Central memory CD4-positive, alpha-beta T cell (primary cell): Measurements from ENCODE around the gene HIBCH.
"Not testable (repeated sequence)": the region's sequence is repeated elsewhere in the genome, so short reads cannot be mapped to it uniquely, and the experiment has no call there.

Experiments
- DNase-seq: peaks from one replicate; pipeline ENCODE4 v3.0.0; 2022

HIBCH gene

GRCh38 chr2:190303647-190304046, 16.0 kb downstream of the HIBCH start:
- DNase-seq, result no peak

GRCh38 chr2:190302052-190302451, 17.6 kb downstream of the HIBCH start:
- DNase-seq, result no peak

- no peak for DNase-seq
Measured at GRCh38 chr2:190301032-190301431, 18.6 kb downstream of the HIBCH start.

GRCh38 chr2:190297880-190298279, 21.7 kb downstream of the HIBCH start:
- DNase-seq, result not testable (repeated sequence)

GRCh38 chr2:190283783-190284182, 35.8 kb downstream of the HIBCH start:
- no peak for DNase-seq

- no peak for DNase-seq
Measured at GRCh38 chr2:190280565-190281350, 38.9 kb downstream of the HIBCH start.

GRCh38 chr2:190279256-190280134, 40.1 kb downstream of the HIBCH start:
- DNase-seq, result not testable (repeated sequence)

- DNase-seq, result no peak
Measured at GRCh38 chr2:190277234-190278112, 42.2 kb downstream of the HIBCH start.

- DNase-seq, result no peak
Measured at GRCh38 chr2:190272457-190272842, 47.2 kb downstream of the HIBCH start.

GRCh38 chr2:190271783-190272456, 47.7 kb downstream of the HIBCH start:
- no peak for DNase-seq

- DNase-seq, result no peak
Measured at GRCh38 chr2:190270298-190270697, 49.3 kb downstream of the HIBCH start.

GRCh38 chr2:190269699-190270098, 49.9 kb downstream of the HIBCH start:
- DNase-seq, result not testable (repeated sequence)

- no peak for DNase-seq
Measured at GRCh38 chr2:190267302-190267701, 52.3 kb downstream of the HIBCH start.

- no peak for DNase-seq
Measured at GRCh38 chr2:190266314-190266713, 53.3 kb downstream of the HIBCH start.

GRCh38 chr2:190261851-190262250, 57.8 kb downstream of the HIBCH start:
- DNase-seq, result no peak

GRCh38 chr2:190256087-190256486, 63.5 kb downstream of the HIBCH start:
- no peak for DNase-seq

- DNase-seq, result no peak
Measured at GRCh38 chr2:190255676-190256075, 64.0 kb downstream of the HIBCH start.

GRCh38 chr2:190254063-190254850, 65.4 kb downstream of the HIBCH start:
- DNase-seq, result no peak

- DNase-seq, result no peak
Measured at GRCh38 chr2:190250421-190250820, 69.2 kb downstream of the HIBCH start.

GRCh38 chr2:190235551-190236075, 84.0 kb downstream of the HIBCH start:
- DNase-seq, result no peak

GRCh38 chr2:190235101-190235500, 84.5 kb downstream of the HIBCH start:
- no peak for DNase-seq
